ENCODE data around the gene CD80.

DNA sequence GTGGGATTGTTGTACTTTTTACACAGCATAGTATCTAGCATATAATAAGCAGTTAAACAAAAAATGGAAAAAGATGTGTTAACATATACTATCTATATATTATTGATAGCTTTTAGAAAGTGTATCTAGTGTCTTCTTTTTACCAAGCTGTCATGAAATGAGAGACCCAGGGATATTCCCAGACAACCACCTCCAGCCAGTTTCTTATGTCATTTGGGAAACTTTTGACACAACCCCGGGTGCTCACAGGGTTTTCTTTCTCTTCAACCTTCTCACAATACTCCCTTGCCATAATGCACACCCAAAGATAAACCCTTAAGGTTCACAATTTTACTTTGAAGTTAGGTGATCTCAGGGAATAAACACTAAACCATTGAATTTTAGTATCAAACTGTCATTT is 33.4 kb upstream of the CD80 start:
- no peak for TF ChIP-seq TAF1 (IDR thresholded peaks at IDR 0.05; ENCODE audit: low read depth)
- no peak for TF ChIP-seq YY1 (IDR thresholded peaks at IDR 0.05; ENCODE audit: low read depth)
- TF ChIP-seq TCF12 (IDR thresholded peaks at IDR 0.05; ENCODE audit: low read depth) = no peak

Measured in Ishikawa (cell line).